Thyroid gland (tissue), 4 donors: Measurements from ENCODE around the gene XK.

Experiments
- CTCF ChIP-seq, 6 experiments: fragments of 200-600 bp in 3 of 6; fragments of 450-650 bp in 3 of 6; sonication (generic) in 3 of 6; IDR thresholded peaks; one replicate each; pipeline ENCODE4 v1.5.1; 2016 to 2019; ENCODE audit warnings: antibody characterized with exemption in 6 of 6, mild to moderate bottlenecking in 2 of 6, inconsistent platforms in 1 of 6, moderate library complexity in 1 of 6
- POLR2A ChIP-seq, 2 donors: fragments of 450-650 bp; IDR thresholded peaks; one replicate each; pipeline ENCODE4 v1.6.1; 2017; ENCODE audit warnings: antibody characterized with exemption in 2 of 2, mild to moderate bottlenecking in 2 of 2, moderate library complexity in 1 of 2

GRCh38 chrX:37686369-37686995 lies 891 bp downstream of the XK start:
- no peak for TF ChIP-seq POLR2A (IDR thresholded peaks at IDR 0.05)
- no peak for TF ChIP-seq CTCF (IDR thresholded peaks at IDR 0.05)
